ENCODE data around the gene RPS6KA5. TPM values are rescaled to one million over a fixed set of nuclear protein-coding genes. Genes with fewer than 3 reads are reported as not detected.

The RPS6KA5 gene
- total RNA-seq, 1 experiment from 2014 or later = 3.8 TPM

DNA sequence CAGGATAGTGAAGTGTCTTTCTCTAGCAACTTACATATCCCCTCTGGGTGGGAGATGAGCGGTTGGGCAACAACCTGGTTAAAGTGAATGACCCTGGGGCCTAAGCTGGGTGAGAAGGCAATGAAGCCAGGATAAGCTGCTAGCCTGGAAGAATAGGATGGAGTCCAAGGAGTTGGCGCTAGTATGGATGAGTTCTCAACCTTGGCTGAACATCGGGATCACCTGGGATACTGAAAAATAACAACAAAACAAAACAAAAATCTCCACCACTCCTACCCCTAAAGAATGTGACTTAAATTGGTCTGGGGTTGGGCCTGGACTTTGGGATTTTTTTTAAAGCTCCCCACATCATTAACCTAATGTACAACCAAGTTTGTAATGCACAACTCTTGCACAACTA lies 4.8 kb upstream of the RPS6KA5 start:
- Mint-ChIP-seq H3K9me3 (no peaks in the 10 kb centered on the region), H3K4me3 (no peak overlapping the region), H3K27ac (no peak overlapping the region; a peak in 1 of 7 replicates), H3K4me1 (no peaks in the 10 kb centered on the region), H3K36me3 (ENCODE audit: insufficient read depth in 1 of 3, low read depth in 3 of 3) (no peaks in the 10 kb centered on the region), H3K27me3 (ENCODE audit: low read depth) (no peaks in the 10 kb centered on the region)
- Histone ChIP-seq H3K4me1 (ENCODE audit: insufficient read depth, low read length) (no peaks in the 10 kb centered on the region; the same call in 1 of the 2 replicates), H2BK120ac (ENCODE audit: low read depth, low read length, poor library complexity, severe bottlenecking) (no peak overlapping the region), H3K9me3 (ENCODE audit: control insufficient read depth, low read depth, low read length) (no peaks in the 10 kb centered on the region), H3K27ac (ENCODE audit: insufficient read length, low read depth, low read length) (no peak overlapping the region), H4K5ac (ENCODE audit: insufficient read length, low read depth, low read length) (no peak overlapping the region), H2BK5ac (ENCODE audit: insufficient read length, low read length) (no peak overlapping the region), H3K79me2 (ENCODE audit: insufficient read depth, low read length) (no peaks in the 10 kb centered on the region), H3K23me2 (ENCODE audit: insufficient read length, low read depth, low read length, poor library complexity, severe bottlenecking) (peaks cover 6% of the 10 kb centered on the region), H3K79me1 (ENCODE audit: insufficient read depth, low read depth, low read length, poor library complexity, severe bottlenecking) (no peaks in the 10 kb centered on the region), H3K18ac (ENCODE audit: insufficient read length, low read depth, low read length) (no peak overlapping the region), H2AK5ac (ENCODE audit: insufficient read length, low read length) (no peak overlapping the region), H3T11ph (ENCODE audit: low read length) (no peak overlapping the region), H3K9ac (ENCODE audit: extremely low read depth, insufficient read length, low read length) (no peak overlapping the region), H2BK15ac (ENCODE audit: low read depth, low read length) (no peak overlapping the region), H3K4me2 (ENCODE audit: insufficient read depth, insufficient read length, low read length) (no peak overlapping the region), H2BK20ac (ENCODE audit: low read depth, low read length, poor library complexity, severe bottlenecking) (no peak overlapping the region), H3K4ac (ENCODE audit: low read depth, low read length) (no peak overlapping the region), H4K20me1 (ENCODE audit: control insufficient read depth, insufficient read depth, insufficient read length) (no peaks in the 10 kb centered on the region), H3K56ac (ENCODE audit: insufficient read length, low read depth, low read length) (no peak overlapping the region), H4K91ac (ENCODE audit: insufficient read length, low read depth, low read length) (no peak overlapping the region), H3K27me3 (ENCODE audit: insufficient read depth, low read length) (no peaks in the 10 kb centered on the region), H2AFZ (ENCODE audit: low read length) (no peak overlapping the region), H3K23ac (ENCODE audit: insufficient read length, low read depth, low read length) (no peak overlapping the region), H4K8ac (replicated peaks; ENCODE audit: insufficient read length, low read depth, low read length) (no peak overlapping the region), H3K14ac (ENCODE audit: insufficient read depth, low read length) (no peak overlapping the region), H2BK12ac (ENCODE audit: insufficient read length, low read depth, low read length) (no peak overlapping the region)
- WGBS (ENCODE audit: extremely low coverage, insufficient read length, low lambda C conversion rate) = no CpG with 5 or more reads among the region's 3 CpGs
- DNase-seq = no peak
- TF ChIP-seq CTCF (conservative IDR thresholded peaks at IDR 0.05) = no peak
